Stimulated activated CD4-positive, alpha-beta T cell treated with anti-CD3 and anti-CD28 coated beads, Interleukin-4, amount 100 ng/mL, for 4 hours (primary cell): ENCODE measurements around the gene ZNF667.
A peak's percentile ranks its signal among the peaks of the same experiment; 100 is the strongest.

Source experiments
- DNase-seq, 2 experiments: peaks; one replicate each; pipeline ENCODE4 v3.0.0-alpha.2; 2020

The ZNF667 gene

GRCh38 chr19:56476651-56477428, at the start of gene ZNF667:
Gene ZNF667, minus strand, starts transcription at chr19:56477345. Its CDS starts 14,975 bp downstream, at chr19:56462370.
- DNase-seq, result peak; percentile 2 to 62

DNA sequence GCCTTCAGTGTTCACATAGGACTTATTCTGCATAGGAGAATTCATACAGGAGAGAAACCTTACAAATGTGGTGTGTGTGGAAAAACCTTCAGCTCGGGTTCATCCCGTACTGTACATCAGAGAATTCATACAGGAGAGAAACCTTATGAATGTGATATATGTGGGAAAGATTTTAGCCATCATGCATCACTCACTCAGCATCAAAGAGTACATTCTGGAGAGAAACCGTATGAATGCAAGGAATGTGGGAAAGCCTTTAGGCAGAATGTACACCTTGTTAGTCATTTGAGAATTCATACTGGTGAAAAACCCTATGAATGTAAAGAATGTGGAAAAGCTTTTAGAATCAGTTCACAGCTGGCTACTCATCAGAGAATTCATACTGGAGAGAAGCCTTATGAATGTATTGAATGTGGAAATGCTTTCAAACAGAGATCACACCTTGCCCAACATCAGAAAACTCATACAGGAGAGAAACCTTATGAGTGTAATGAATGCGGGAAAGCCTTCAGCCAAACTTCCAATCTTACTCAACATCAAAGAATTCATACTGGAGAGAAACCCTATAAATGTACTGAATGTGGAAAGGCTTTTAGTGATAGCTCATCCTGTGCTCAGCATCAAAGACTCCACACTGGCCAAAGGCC, 48.2 kb upstream of the ZNF667 start:
- DNase-seq, result no peak

- DNase-seq, result no peak
These were observed 31.2 kb upstream of the ZNF667 start for GRCh38 chr19:56508290-56508778.

GRCh38 chr19:56507446-56508289, 30.5 kb upstream of the ZNF667 start, which contains the start of gene ZNF471:
Gene ZNF471, plus strand, starts transcription at chr19:56507855. Its CDS starts 3,717 bp downstream, at chr19:56511572.
- peak; percentile 75 to 86 for DNase-seq

DNA sequence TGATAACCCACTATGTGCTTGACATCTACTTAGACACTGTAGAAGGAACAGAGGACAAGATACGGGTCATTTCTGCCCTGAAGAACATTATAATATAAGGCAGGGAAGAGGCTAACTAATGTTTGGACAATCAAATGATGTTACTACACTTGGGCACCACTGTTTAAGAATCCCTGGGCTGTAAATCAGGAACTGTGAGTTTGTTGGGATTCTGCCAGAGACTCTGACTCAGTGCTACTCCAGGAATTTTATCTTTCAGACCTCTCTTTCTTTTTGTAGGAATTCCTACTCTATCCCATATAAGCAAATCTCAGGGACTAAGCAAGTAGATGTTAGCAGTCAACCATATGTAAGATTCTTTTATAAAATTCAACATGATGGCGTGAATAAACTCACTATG, 27.4 kb upstream of the ZNF667 start:
- DNase-seq, result no peak

GRCh38 chr19:56491399-56491798, 14.3 kb upstream of the ZNF667 start:
- DNase-seq, result no peak

- DNase-seq, result peak; percentile 53 to 70
These were observed 539 bp upstream of the ZNF667 start for GRCh38 chr19:56477429-56478338.

- no peak for DNase-seq
These were observed 1.1 kb downstream of the ZNF667 start for GRCh38 chr19:56476093-56476492.

DNA sequence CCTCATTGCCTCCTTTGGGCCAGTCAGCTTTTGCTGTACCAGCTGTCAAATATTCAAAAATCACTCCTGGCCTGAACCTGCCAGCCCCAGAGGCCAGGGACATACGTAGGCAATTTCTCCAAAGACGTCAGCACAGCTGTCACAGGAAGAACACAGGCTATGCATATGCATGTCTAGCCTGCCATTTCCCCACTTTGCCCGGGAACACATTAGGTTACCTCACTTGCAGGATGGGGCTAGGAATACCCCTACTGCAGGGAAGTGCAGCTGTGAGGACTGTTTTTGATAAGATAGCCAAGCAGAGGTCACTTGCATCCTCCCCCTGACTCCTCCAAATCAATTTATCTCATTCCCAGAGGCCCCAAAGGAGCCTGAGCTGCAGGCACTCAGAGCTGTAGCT, 2.8 kb downstream of the ZNF667 start:
- no peak for DNase-seq

GRCh38 chr19:56441206-56441792, 35.8 kb downstream of the ZNF667 start:
- DNase-seq, result no peak

DNA sequence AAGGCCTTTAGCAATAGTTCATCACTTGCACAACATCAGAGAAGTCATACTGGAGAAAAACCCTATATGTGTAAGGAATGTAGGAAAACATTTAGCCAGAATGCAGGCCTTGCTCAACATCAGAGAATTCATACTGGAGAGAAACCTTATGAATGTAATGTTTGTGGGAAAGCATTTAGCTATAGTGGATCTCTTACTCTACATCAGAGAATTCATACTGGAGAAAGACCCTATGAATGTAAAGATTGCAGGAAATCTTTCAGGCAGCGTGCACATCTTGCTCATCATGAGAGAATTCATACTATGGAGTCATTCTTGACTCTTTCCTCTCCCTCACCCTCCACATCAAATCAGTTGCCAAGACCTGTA, 53.2 kb downstream of the ZNF667 start:
- DNase-seq, result no peak

DNA sequence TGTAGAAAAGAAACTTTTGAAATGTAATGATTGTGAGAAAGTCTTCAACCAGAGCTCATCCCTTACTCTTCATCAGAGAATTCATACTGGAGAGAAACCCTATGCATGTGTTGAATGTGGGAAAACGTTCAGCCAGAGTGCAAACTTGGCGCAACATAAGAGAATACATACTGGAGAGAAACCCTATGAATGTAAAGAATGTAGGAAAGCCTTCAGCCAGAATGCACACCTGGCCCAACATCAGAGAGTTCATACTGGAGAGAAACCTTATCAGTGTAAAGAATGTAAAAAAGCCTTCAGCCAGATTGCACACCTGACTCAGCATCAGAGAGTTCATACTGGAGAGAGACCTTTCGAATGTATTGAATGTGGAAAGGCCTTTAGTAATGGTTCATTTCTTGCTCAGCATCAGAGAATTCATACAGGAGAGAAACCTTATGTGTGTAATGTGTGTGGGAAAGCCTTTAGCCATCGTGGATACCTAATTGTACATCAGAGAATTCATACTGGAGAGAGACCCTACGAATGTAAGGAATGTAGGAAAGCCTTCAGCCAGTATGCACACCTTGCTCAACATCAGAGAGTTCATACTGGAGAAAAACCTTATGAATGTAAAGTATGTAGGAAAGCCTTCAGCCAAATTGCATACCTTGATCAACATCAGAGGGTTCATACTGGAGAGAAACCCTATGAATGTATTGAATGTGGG, 53.7 kb downstream of the ZNF667 start:
- no peak for DNase-seq

- DNase-seq, result peak in 1 of 2 experiments; percentile 9
These were observed 72.1 kb downstream of the ZNF667 start for GRCh38 chr19:56405062-56405461.

DNA sequence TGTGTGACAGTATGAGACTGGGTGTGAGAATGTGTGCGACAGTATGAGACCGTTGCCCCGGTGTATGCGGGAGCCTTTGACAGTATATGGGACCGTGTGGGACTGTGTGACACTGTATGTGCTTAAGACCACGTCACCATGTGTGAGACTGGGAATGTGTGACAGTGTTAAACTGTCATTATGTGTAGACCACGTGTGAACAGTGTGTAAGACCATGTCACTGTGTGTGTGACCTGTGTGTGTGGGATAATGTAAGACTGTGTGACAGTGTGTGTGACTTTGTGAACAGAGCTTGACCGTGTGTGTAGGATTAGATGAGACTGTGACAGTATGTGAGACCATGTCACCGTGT, 72.5 kb downstream of the ZNF667 start:
- peak in 1 of 2 experiments; percentile 4 for DNase-seq

DNA sequence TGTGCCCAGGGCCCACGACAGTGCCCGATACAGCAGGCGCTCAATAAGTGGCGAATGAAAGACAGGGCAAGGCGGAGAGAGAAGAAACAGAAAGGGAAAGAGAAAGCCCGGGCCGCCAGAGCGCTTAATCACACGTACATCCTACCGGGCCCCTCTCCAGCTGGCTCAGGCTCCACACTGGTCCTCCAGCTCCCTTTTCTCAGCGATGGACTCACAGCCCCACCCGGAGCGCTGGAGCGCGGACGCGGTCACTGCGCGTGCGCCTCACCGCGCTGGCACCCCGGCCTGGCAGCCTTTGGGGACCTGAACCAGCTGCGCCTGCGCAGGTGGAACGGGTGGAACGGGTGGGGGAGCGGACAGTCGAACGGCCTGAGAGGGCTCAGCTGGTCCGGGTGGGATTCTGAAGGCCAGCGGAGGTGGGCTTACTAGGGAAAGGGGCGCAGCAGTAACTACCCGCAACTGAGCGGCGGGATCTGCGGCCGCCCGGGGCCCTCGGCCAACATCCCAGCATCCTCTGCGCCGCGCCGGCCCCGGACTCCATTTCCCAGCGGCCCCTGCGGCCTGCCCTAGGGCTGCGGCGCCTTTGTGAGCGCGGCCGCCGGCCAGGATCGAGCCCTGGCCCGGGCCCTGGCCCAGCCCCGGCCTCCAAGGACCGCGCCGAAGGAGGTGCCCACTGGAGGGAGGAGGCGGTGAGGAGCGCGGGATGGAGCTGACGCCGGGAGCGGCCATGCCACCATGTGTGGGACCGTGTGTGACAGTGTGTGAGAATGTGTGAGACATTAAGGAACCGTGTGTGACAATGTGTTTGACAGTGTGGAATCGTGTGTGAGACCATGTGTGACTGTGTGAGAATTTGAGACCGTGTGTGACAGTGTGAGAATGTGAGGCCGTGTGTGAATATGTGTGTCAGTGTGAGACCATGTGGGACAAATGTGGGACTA, 73.1 kb downstream of the ZNF667 start, which contains the start of gene ZNF583:
Gene ZNF583 (plus strand): TSS at position 569 of the 941 bp plus-strand sequence. CDS start 2,783 bp downstream, outside the sequence.
- DNase-seq, result peak; percentile 86 to 88

- peak in 1 of 2 experiments; percentile 5 for DNase-seq
These were observed 73.9 kb downstream of the ZNF667 start for GRCh38 chr19:56403261-56403660.

- no peak for DNase-seq
These were observed 76.7 kb downstream of the ZNF667 start for GRCh38 chr19:56400485-56400884.

DNA sequence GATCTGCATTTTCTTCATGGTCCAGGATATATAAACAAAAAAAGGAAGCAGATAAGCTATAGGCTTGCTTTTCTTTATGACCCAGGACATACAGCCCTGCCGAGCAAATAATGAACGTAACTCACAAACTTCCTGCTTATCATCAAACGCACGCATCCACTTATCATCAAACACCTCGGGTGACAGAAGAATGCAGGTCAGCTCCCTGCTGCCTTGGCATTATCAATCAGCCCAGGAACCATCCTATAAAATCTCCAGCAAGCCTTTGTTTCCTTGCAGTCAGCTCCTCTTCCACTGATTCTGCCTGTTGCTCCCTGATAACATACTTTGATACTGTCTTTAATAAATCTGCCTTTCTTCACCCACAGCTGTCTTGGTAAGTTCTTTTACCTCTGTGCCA, 78.3 kb downstream of the ZNF667 start:
- DNase-seq, result no peak

- peak; percentile 85 to 94 for DNase-seq
These were observed 83.8 kb downstream of the ZNF667 start, which contains the start of gene ZNF582 for GRCh38 chr19:56393119-56394012. Gene ZNF582, minus strand, starts transcription at chr19:56393534. Its CDS starts 1,782 bp downstream, at chr19:56391752.
